ENCODE results near the gene ANKS1B.

Gene ANKS1B

GRCh38 chr12:98769068-98769467 lies 1215.7 kb downstream of the ANKS1B start:
- no peak overlapping the region for H3K4me2 ChIP-seq (ENCODE audit: low read length)
- H4K20me1 ChIP-seq (ENCODE audit: insufficient read depth, low read length): no peaks in the 10 kb centered on the region
- H2AFZ ChIP-seq (ENCODE audit: low read length): no peak overlapping the region

GRCh38 chr12:98767248-98767647 lies 1217.5 kb downstream of the ANKS1B start:
- Histone ChIP-seq H3K4me2 (ENCODE audit: low read length) (no peak overlapping the region), H3K27ac (ENCODE audit: low read depth, low read length, poor library complexity, severe bottlenecking) (no peak overlapping the region), H3K9ac (ENCODE audit: low read length) (no peak overlapping the region), H3K9me2 (ENCODE audit: low read depth, low read length) (no peaks in the 10 kb centered on the region), H3K79me2 (ENCODE audit: insufficient read depth, low read length) (no peaks in the 10 kb centered on the region), H3K27me3 (ENCODE audit: insufficient read depth, low read length) (peaks cover 4% of the 10 kb centered on the region; the same call in 1 of the 2 replicates), H3K4me3 (ENCODE audit: low read depth, low read length, poor library complexity, severe bottlenecking) (no peak overlapping the region), H4K20me1 (ENCODE audit: insufficient read depth, low read length) (no peaks in the 10 kb centered on the region), H2AFZ (ENCODE audit: low read length) (no peak overlapping the region), H3K4me1 (ENCODE audit: insufficient read depth, low read length, severe bottlenecking) (no peaks in the 10 kb centered on the region), H3K36me3 (ENCODE audit: insufficient read depth, low read length) (no peaks in the 10 kb centered on the region), H3K9me3 (ENCODE audit: low read length) (no peaks in the 10 kb centered on the region), H3F3A (ENCODE audit: insufficient read depth, low read length) (no peaks in the 10 kb centered on the region)
- TF ChIP-seq CTCF (IDR thresholded peaks at IDR 0.05; ENCODE audit: low read length) (no peak), EZH2 (IDR thresholded peaks at IDR 0.05; ENCODE audit: borderline replicate concordance, low read length) (no peak)

More at GRCh38 chr12:98769068-98769467, 1215.7 kb downstream of the ANKS1B start:
- TF ChIP-seq EZH2 (IDR thresholded peaks at IDR 0.05; ENCODE audit: borderline replicate concordance, low read length) (no peak), CTCF (IDR thresholded peaks at IDR 0.05; ENCODE audit: low read length) (no peak)
- no peaks in the 10 kb centered on the region for H3K9me2 ChIP-seq (ENCODE audit: low read depth, low read length)
- no peaks in the 10 kb centered on the region for H3K79me2 ChIP-seq (ENCODE audit: insufficient read depth, low read length)
- no peaks in the 10 kb centered on the region for H3K9me3 ChIP-seq (ENCODE audit: low read length)
- H3K27ac ChIP-seq (ENCODE audit: low read depth, low read length, poor library complexity, severe bottlenecking): no peak overlapping the region
- H3K27me3 ChIP-seq (ENCODE audit: insufficient read depth, low read length): peaks cover 4% of the 10 kb centered on the region; the same call in 1 of the 2 replicates
- no peak overlapping the region for H3K4me3 ChIP-seq (ENCODE audit: low read depth, low read length, poor library complexity, severe bottlenecking)
- H3K9ac ChIP-seq (ENCODE audit: low read length): no peak overlapping the region
- no peaks in the 10 kb centered on the region for H3K4me1 ChIP-seq (ENCODE audit: insufficient read depth, low read length, severe bottlenecking)
- H3K36me3 ChIP-seq (ENCODE audit: insufficient read depth, low read length): no peaks in the 10 kb centered on the region
- H3F3A ChIP-seq (ENCODE audit: insufficient read depth, low read length): no peaks in the 10 kb centered on the region

- no peaks in the 10 kb centered on the region for H3K79me2 ChIP-seq (ENCODE audit: insufficient read depth, low read length)
- no peaks in the 10 kb centered on the region for H3K9me3 ChIP-seq (ENCODE audit: low read length)
- H3K9ac ChIP-seq (ENCODE audit: low read length): no peak overlapping the region
- no peaks in the 10 kb centered on the region for H3K27me3 ChIP-seq (ENCODE audit: insufficient read depth, low read length)
- no peaks in the 10 kb centered on the region for H3K4me1 ChIP-seq (ENCODE audit: insufficient read depth, low read length, severe bottlenecking)
- no peak overlapping the region for H3K27ac ChIP-seq (ENCODE audit: low read depth, low read length, poor library complexity, severe bottlenecking)
- no peak for TF ChIP-seq CTCF (IDR thresholded peaks at IDR 0.05; ENCODE audit: low read length)
- no peak for TF ChIP-seq EZH2 (IDR thresholded peaks at IDR 0.05; ENCODE audit: borderline replicate concordance, low read length)
- no peaks in the 10 kb centered on the region for H3K9me2 ChIP-seq (ENCODE audit: low read depth, low read length)
- H3K4me3 ChIP-seq (ENCODE audit: low read depth, low read length, poor library complexity, severe bottlenecking): no peak overlapping the region
- no peaks in the 10 kb centered on the region for H4K20me1 ChIP-seq (ENCODE audit: insufficient read depth, low read length)
- H3F3A ChIP-seq (ENCODE audit: insufficient read depth, low read length): no peaks in the 10 kb centered on the region
- H3K4me2 ChIP-seq (ENCODE audit: low read length): no peak overlapping the region
- no peaks in the 10 kb centered on the region for H3K36me3 ChIP-seq (ENCODE audit: insufficient read depth, low read length)
- H2AFZ ChIP-seq (ENCODE audit: low read length): no peak overlapping the region
Measured at GRCh38 chr12:98763656-98764055, 1221.1 kb downstream of the ANKS1B start.

Measured in OCI-LY1 (cell line).